Mesendoderm (in vitro differentiated cells): ENCODE measurements around the gene METTL22.

Source experiments
- DNase-seq: peaks from one replicate; pipeline ENCODE4 v3.0.0; 2013
- H2AK5ac ChIP-seq: 2 replicates; pipeline ENCODE4 v1.6.1; 2013; ENCODE audit warnings: low read length, inconsistent platforms
- H2BK120ac ChIP-seq: 2 replicates; pipeline ENCODE4 v1.6.1; 2013; ENCODE audit warnings: low read depth, mild to moderate bottlenecking, low read length, moderate library complexity, mixed read lengths
- H2BK15ac ChIP-seq: replicated peaks from 2 replicates; pipeline ENCODE4 v1.6.1; 2013; ENCODE audit warnings: low read depth, mild to moderate bottlenecking, moderate library complexity
- H2BK5ac ChIP-seq: 2 replicates; pipeline ENCODE4 v1.6.1; 2013; ENCODE audit warnings: low read length, inconsistent platforms
- H3K18ac ChIP-seq: 2 replicates; pipeline ENCODE4 v1.6.1; 2013; ENCODE audit warnings: mild to moderate bottlenecking, low read length, mixed read lengths
- H3K23ac ChIP-seq: one replicate; pipeline ENCODE4 v1.6.1; 2013; ENCODE audit warnings: low read length
- H3K27ac ChIP-seq: 2 replicates; pipeline ENCODE4 v1.5.1; 2013; ENCODE audit warnings: low read depth, mild to moderate bottlenecking, inconsistent platforms, low read length, moderate library complexity
- H3K27me3 ChIP-seq: 2 replicates; pipeline ENCODE4 v1.6.1; 2013; ENCODE audit warnings: low read length, control low read depth, mild to moderate bottlenecking, inconsistent platforms; ENCODE audit not compliant: insufficient read depth, poor library complexity
- H3K36me3 ChIP-seq: 2 replicates; pipeline ENCODE4 v1.6.1; 2013; ENCODE audit warnings: low read length, inconsistent platforms; ENCODE audit not compliant: control insufficient read depth, insufficient read depth
- H3K4ac ChIP-seq: one replicate; pipeline ENCODE4 v1.6.1; 2013; ENCODE audit warnings: low read depth, mild to moderate bottlenecking, low read length, moderate library complexity
- H3K4me1 ChIP-seq: 2 replicates; pipeline ENCODE4 v1.6.1; 2013; ENCODE audit warnings: low read depth, low read length, inconsistent platforms; ENCODE audit not compliant: control insufficient read depth
- H3K4me2 ChIP-seq: 2 replicates; pipeline ENCODE4 v1.6.1; 2013; ENCODE audit warnings: low read length
- H3K4me3 ChIP-seq: 2 replicates; pipeline ENCODE4 v1.5.1; 2013; ENCODE audit warnings: mild to moderate bottlenecking, low read length
- H3K56ac ChIP-seq: one replicate; pipeline ENCODE4 v1.6.1; 2013; ENCODE audit warnings: low read length
- H3K79me1 ChIP-seq: 2 replicates; pipeline ENCODE4 v1.6.1; 2013; ENCODE audit warnings: low read length, inconsistent platforms
- H3K79me2 ChIP-seq: 2 replicates; pipeline ENCODE4 v1.6.1; 2013; ENCODE audit warnings: mild to moderate bottlenecking, low read length; ENCODE audit not compliant: control insufficient read depth, insufficient read depth
- H3K9ac ChIP-seq: 2 replicates; pipeline ENCODE4 v1.6.1; 2013; ENCODE audit warnings: low read length, inconsistent platforms
- H4K5ac ChIP-seq: one replicate; pipeline ENCODE4 v1.6.1; 2013; ENCODE audit warnings: low read length
- H4K8ac ChIP-seq: one replicate; pipeline ENCODE4 v1.6.1; 2013; ENCODE audit warnings: low read depth, mild to moderate bottlenecking, control low read depth, low read length, moderate library complexity
- WGBS: extraction: QIAGEN DNeasy Blood & Tissue Kit; methylation state at CpG from one replicate; pipeline ENCODE4 v1.1.7; 2013; ENCODE audit warnings: low lambda C conversion rate, missing lambda C conversion rate; ENCODE audit not compliant: insufficient coverage; ENCODE audit errors: extremely low coverage; 5-methylcytosine and 5-hydroxymethylcytosine counted together

Gene METTL22

DNA sequence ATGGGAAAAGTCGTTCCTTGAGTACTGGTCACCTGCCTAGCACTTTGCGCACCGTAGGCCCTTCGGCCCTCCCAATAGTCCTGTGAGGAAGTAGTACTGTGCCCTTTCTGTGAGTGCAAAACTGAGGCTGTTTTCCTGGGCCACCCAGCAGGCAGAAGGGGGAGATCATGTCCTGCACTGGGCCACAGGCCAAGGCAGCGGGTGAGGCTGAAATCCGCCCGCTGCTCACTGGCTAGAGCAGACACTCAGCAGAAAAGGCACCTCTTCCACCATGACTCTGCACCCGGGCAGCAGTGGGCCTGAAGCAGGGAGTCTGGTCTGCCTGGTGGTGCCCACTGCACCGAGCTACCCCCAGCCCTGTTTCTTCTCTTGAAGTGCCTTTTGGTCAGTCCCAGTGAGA, 20.2 kb downstream of the METTL22 start:
- H2BK120ac ChIP-seq: no peak overlapping the region
- H3K36me3 ChIP-seq: peaks cover 42% of the 10 kb centered on the region
- H3K79me1 ChIP-seq: no peaks in the 10 kb centered on the region
- no peak overlapping the region for H3K56ac ChIP-seq
- no peak overlapping the region for H4K5ac ChIP-seq
- no peak overlapping the region for H2BK15ac ChIP-seq
- no peak overlapping the region for H3K4ac ChIP-seq
- H3K4me3 ChIP-seq: no peak overlapping the region
- no peak overlapping the region for H3K27ac ChIP-seq
- H2BK5ac ChIP-seq: no peak overlapping the region
- no peak overlapping the region for H4K8ac ChIP-seq
- H3K9ac ChIP-seq: no peak overlapping the region
- no peaks in the 10 kb centered on the region for H3K4me1 ChIP-seq
- DNase-seq: no peak
- no peak overlapping the region for H3K18ac ChIP-seq
- no peak overlapping the region for H2AK5ac ChIP-seq
- H3K4me2 ChIP-seq: no peak overlapping the region
- H3K79me2 ChIP-seq: no peaks in the 10 kb centered on the region
- H3K23ac ChIP-seq: no peak overlapping the region
- no CpG with 5 or more reads among the region's 9 CpGs for WGBS
- H3K27me3 ChIP-seq: no peaks in the 10 kb centered on the region

- no peak overlapping the region for H3K4ac ChIP-seq
- H3K27me3 ChIP-seq: no peaks in the 10 kb centered on the region
- no peak overlapping the region for H2AK5ac ChIP-seq
- no peak overlapping the region for H3K4me3 ChIP-seq
- H3K56ac ChIP-seq: no peak overlapping the region
- no peak overlapping the region for H2BK15ac ChIP-seq
- no peak overlapping the region for H3K4me2 ChIP-seq
- no peak for DNase-seq
- H3K27ac ChIP-seq: no peak overlapping the region
- H2BK5ac ChIP-seq: no peak overlapping the region
- no peaks in the 10 kb centered on the region for H3K79me1 ChIP-seq
- no peak overlapping the region for H4K8ac ChIP-seq
- no peaks in the 10 kb centered on the region for H3K4me1 ChIP-seq
- H3K79me2 ChIP-seq: no peaks in the 10 kb centered on the region
- no peak overlapping the region for H3K18ac ChIP-seq
- no peak overlapping the region for H3K23ac ChIP-seq
- WGBS: no CpG with 5 or more reads among the region's 16 CpGs
- no peak overlapping the region for H2BK120ac ChIP-seq
- H4K5ac ChIP-seq: no peak overlapping the region
- H3K9ac ChIP-seq: no peak overlapping the region
- H3K36me3 ChIP-seq: peaks cover 46% of the 10 kb centered on the region
These were observed 20.6 kb downstream of the METTL22 start for GRCh38 chr16:8642146-8642545.

- no CpG with 5 or more reads among the region's 29 CpGs for WGBS
These were observed 23.0 kb downstream of the METTL22 start for GRCh38 chr16:8644211-8645140.

DNA sequence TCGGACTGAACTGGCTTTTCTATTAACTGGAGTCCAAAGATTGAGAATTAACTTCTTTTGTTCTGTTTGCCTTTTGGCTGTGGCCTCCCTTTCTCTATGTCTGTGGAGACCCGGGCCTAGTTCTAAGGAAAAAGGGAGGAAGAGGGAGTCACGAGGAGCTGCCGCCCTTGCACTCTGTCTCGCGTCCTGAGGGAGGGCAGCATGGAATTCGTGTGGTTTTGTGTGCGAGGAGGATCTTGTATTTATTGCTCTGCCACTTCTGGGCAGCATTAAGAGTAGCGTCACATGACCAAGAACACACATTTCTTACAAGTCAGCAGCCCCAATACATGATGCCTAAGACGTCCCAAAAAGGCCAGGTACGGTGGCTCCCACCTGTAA, 23.6 kb downstream of the METTL22 start:
- no CpG with 5 or more reads among the region's 11 CpGs for WGBS
- no peak overlapping the region for H2BK15ac ChIP-seq
- no peak overlapping the region for H4K8ac ChIP-seq
- H3K79me2 ChIP-seq: no peaks in the 10 kb centered on the region
- H2AK5ac ChIP-seq: no peak overlapping the region
- no peak overlapping the region for H3K23ac ChIP-seq
- no peak overlapping the region for H3K27ac ChIP-seq
- H3K4ac ChIP-seq: no peak overlapping the region
- H3K4me1 ChIP-seq: no peaks in the 10 kb centered on the region
- H3K9ac ChIP-seq: no peak overlapping the region
- no peak overlapping the region for H2BK5ac ChIP-seq
- no peaks in the 10 kb centered on the region for H3K79me1 ChIP-seq
- peaks cover 37% of the 10 kb centered on the region for H3K36me3 ChIP-seq
- H3K27me3 ChIP-seq: no peaks in the 10 kb centered on the region
- H3K4me2 ChIP-seq: no peak overlapping the region
- H3K4me3 ChIP-seq: no peak overlapping the region
- H2BK120ac ChIP-seq: no peak overlapping the region
- no peak overlapping the region for H3K56ac ChIP-seq
- no peak for DNase-seq
- no peak overlapping the region for H3K18ac ChIP-seq
- no peak overlapping the region for H4K5ac ChIP-seq

More at GRCh38 chr16:8644211-8645140, 23.0 kb downstream of the METTL22 start:
- no peak overlapping the region for H2BK15ac ChIP-seq
- no peak overlapping the region for H3K4ac ChIP-seq
- H3K18ac ChIP-seq: no peak overlapping the region
- DNase-seq: no peak
- no peak overlapping the region for H2BK5ac ChIP-seq
- H4K8ac ChIP-seq: no peak overlapping the region
- no peak overlapping the region for H3K9ac ChIP-seq
- H3K4me3 ChIP-seq: no peak overlapping the region
- H3K23ac ChIP-seq: no peak overlapping the region
- H3K79me1 ChIP-seq: no peaks in the 10 kb centered on the region
- peaks cover 37% of the 10 kb centered on the region for H3K36me3 ChIP-seq
- no peaks in the 10 kb centered on the region for H3K79me2 ChIP-seq
- no peak overlapping the region for H3K56ac ChIP-seq
- no peak overlapping the region for H2AK5ac ChIP-seq
- H4K5ac ChIP-seq: no peak overlapping the region
- H3K4me1 ChIP-seq: no peaks in the 10 kb centered on the region
- no peak overlapping the region for H3K27ac ChIP-seq
- H3K27me3 ChIP-seq: no peaks in the 10 kb centered on the region
- no peak overlapping the region for H2BK120ac ChIP-seq
- H3K4me2 ChIP-seq: no peak overlapping the region

- peaks cover 37% of the 10 kb centered on the region for H3K36me3 ChIP-seq
- no peak for DNase-seq
These were observed 24.3 kb downstream of the METTL22 start for GRCh38 chr16:8645831-8646230.

More at GRCh38 chr16:8645831-8646230, 24.3 kb downstream of the METTL22 start:
- H3K4me2 ChIP-seq: no peak overlapping the region
- H3K4me1 ChIP-seq: no peaks in the 10 kb centered on the region
- no peak overlapping the region for H2BK120ac ChIP-seq
- H2BK5ac ChIP-seq: no peak overlapping the region
- H3K27ac ChIP-seq: no peak overlapping the region
- no CpG with 5 or more reads among the region's 13 CpGs for whole genome bisulfite sequencing
- no peak overlapping the region for H3K9ac ChIP-seq
- no peak overlapping the region for H4K5ac ChIP-seq
- no peak overlapping the region for H2AK5ac ChIP-seq
- H4K8ac ChIP-seq: no peak overlapping the region
- no peaks in the 10 kb centered on the region for H3K79me2 ChIP-seq
- no peak overlapping the region for H3K4me3 ChIP-seq
- H2BK15ac ChIP-seq: no peak overlapping the region
- H3K18ac ChIP-seq: no peak overlapping the region
- H3K56ac ChIP-seq: no peak overlapping the region
- H3K4ac ChIP-seq: no peak overlapping the region
- H3K27me3 ChIP-seq: no peaks in the 10 kb centered on the region
- no peaks in the 10 kb centered on the region for H3K79me1 ChIP-seq
- no peak overlapping the region for H3K23ac ChIP-seq
